Endodermal cell (in vitro differentiated cells): ENCODE measurements around the gene RASSF7. TPM values are rescaled to one million over a fixed set of nuclear protein-coding genes. Genes with fewer than 3 reads are reported as not detected.

Experiments
- DNase-seq: peaks from one replicate; pipeline ENCODE4 v3.0.0-alpha.2; 2017
- H3K27ac ChIP-seq: 2 replicates; pipeline ENCODE4 v1.5.1; 2013; ENCODE audit warnings: mild to moderate bottlenecking, low read depth, low read length, moderate library complexity
- H3K27me3 ChIP-seq: 2 replicates; pipeline ENCODE4 v1.6.1; 2013; ENCODE audit warnings: mild to moderate bottlenecking, low read length, moderate library complexity; ENCODE audit not compliant: insufficient read depth, control insufficient read depth, poor library complexity, severe bottlenecking
- H3K36me3 ChIP-seq: 2 replicates; pipeline ENCODE4 v1.7.0; 2013; ENCODE audit warnings: mild to moderate bottlenecking, low read length, moderate library complexity; ENCODE audit not compliant: control insufficient read depth, insufficient read depth
- H3K4me1 ChIP-seq: one replicate; pipeline ENCODE4 v1.7.0; 2013; ENCODE audit warnings: low read length; ENCODE audit not compliant: control insufficient read depth, insufficient read depth
- H3K4me3 ChIP-seq: 2 replicates; pipeline ENCODE4 v1.5.1; 2013; ENCODE audit warnings: mild to moderate bottlenecking, low read length, moderate library complexity
- H3K9ac ChIP-seq: 2 replicates; pipeline ENCODE4 v1.6.1; 2013; ENCODE audit warnings: mild to moderate bottlenecking, low read length, moderate library complexity; ENCODE audit not compliant: poor library complexity, severe bottlenecking; ENCODE audit errors: extremely low read depth
- H3K9me3 ChIP-seq: 2 replicates; pipeline ENCODE4 v1.6.1; 2013; ENCODE audit warnings: mild to moderate bottlenecking, low read length, moderate library complexity; ENCODE audit not compliant: control insufficient read depth
- H3K27ac Mint-ChIP-seq: 2 replicates; pipeline ENCODE4 v1.8.0; 2020; ENCODE audit warnings: mixed read lengths
- H3K27me3 Mint-ChIP-seq: 2 replicates; pipeline ENCODE4 v1.8.0; 2021; ENCODE audit warnings: mild to moderate bottlenecking, mixed read lengths; ENCODE audit not compliant: insufficient read depth
- H3K36me3 Mint-ChIP-seq: 2 replicates; pipeline ENCODE4 v1.8.0; 2020; ENCODE audit warnings: low read depth, mixed read lengths
- H3K4me1 Mint-ChIP-seq: 2 replicates; pipeline ENCODE4 v1.8.0; 2020; ENCODE audit warnings: mixed read lengths
- H3K4me3 Mint-ChIP-seq: 2 replicates; pipeline ENCODE4 v1.8.0; 2020; ENCODE audit warnings: mild to moderate bottlenecking, moderate library complexity, mixed read lengths
- H3K9me3 Mint-ChIP-seq: 2 replicates; pipeline ENCODE4 v1.8.0; 2020; ENCODE audit warnings: mild to moderate bottlenecking, mixed read lengths
- WGBS, 2 experiments: methylation state at CpG; one replicate each; pipeline versions ENCODE4 v1.1.5 to v1.1.7; 2013; ENCODE audit warnings: missing lambda C conversion rate in 2 of 2, mixed read lengths in 1 of 2; ENCODE audit not compliant: insufficient coverage in 1 of 2, insufficient read length in 1 of 2; 5-methylcytosine and 5-hydroxymethylcytosine counted together
- total RNA-seq, 2 donors: library from RNA; stranded (reverse); fragmentation: NEBNext Ultra II Directional in 1 of 2; extraction: Animal tissue kit (Norgen Biotek cat#: 25700) in 1 of 2; gene quantifications; 2 replicates in 1 of 2; 3 replicates in 1 of 2; pipeline ENCODE4 v1.2.1, GENCODE V29; 2021
- TF ChIP-seq, protein P1 (sequence below): fragments of 200-600 bp; sonication (generic); conservative IDR thresholded peaks from 2 replicates; pipeline ENCODE4 v1.5.0; 2021; ENCODE audit warnings: antibody characterized with exemption, mild to moderate bottlenecking

The RASSF7 gene
- total RNA-seq, 2 donors from 2014 or later: 34.2 to 36.3 TPM

DNA sequence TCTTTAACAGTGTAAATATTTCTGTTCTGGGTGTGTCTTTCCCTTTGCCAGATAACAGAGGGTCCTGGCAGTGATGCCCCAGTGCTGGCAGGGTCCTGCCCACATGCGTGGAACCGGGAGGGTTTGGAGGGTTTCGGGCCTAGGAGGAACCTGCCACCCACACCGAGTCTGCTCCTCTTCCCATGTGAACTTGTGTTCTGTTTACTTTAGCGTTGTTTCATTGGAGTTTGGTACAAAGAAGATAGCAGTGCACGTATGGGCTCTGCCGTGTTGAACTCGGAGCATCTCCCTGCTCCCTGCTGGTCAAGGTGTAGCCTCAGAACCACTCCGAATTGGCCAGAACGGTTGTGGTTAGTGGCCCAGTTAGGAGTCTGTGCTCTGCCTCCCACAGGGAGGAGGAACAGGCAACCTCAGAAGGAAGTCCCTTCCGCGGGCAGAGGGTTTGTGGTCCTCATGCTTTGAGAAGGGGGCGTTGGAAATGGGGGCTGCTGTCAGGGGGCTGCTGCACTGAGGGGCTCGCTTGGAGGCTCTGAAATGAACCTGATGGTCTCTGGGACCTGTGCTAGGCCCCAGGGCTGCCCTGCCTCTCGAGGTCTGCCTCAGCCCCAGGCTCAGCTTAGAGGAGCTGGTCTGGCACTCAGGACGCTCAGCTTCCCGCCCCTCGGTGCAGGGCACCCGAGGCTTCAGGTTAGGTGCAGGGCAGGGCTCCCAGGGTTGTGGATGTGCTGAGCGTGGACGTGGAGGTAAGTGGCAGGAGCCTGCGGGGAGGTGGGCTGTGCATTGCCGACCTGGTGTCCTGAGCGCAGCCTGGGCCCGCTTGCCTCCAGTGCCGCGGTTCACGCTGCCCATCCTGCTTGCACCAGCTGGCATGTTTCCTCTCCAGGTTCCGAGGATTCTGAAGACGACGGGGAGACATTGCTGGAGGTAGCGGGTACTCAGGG is 25.9 kb downstream of the RASSF7 start:
- 97% methylated on average over 25 to 32 of the region's 32 CpGs for WGBS, 2 experiments
- Histone ChIP-seq H3K9ac (no peak overlapping the region), H3K27ac (no peak overlapping the region), H3K4me1 (no peaks in the 10 kb centered on the region), H3K36me3 (peaks cover 70% of the 10 kb centered on the region), H3K9me3 (no peaks in the 10 kb centered on the region), H3K27me3 (no peaks in the 10 kb centered on the region), H3K4me3 (no peak overlapping the region)
- no peak for DNase-seq
- H3K27me3 Mint-ChIP-seq: no peaks in the 10 kb centered on the region
- H3K9me3 Mint-ChIP-seq: no peaks in the 10 kb centered on the region
- peaks cover 61% of the 10 kb centered on the region for H3K36me3 Mint-ChIP-seq
- H3K4me3 Mint-ChIP-seq: no peak overlapping the region
- no peaks in the 10 kb centered on the region for H3K4me1 Mint-ChIP-seq
- TF ChIP-seq, protein P1, sequence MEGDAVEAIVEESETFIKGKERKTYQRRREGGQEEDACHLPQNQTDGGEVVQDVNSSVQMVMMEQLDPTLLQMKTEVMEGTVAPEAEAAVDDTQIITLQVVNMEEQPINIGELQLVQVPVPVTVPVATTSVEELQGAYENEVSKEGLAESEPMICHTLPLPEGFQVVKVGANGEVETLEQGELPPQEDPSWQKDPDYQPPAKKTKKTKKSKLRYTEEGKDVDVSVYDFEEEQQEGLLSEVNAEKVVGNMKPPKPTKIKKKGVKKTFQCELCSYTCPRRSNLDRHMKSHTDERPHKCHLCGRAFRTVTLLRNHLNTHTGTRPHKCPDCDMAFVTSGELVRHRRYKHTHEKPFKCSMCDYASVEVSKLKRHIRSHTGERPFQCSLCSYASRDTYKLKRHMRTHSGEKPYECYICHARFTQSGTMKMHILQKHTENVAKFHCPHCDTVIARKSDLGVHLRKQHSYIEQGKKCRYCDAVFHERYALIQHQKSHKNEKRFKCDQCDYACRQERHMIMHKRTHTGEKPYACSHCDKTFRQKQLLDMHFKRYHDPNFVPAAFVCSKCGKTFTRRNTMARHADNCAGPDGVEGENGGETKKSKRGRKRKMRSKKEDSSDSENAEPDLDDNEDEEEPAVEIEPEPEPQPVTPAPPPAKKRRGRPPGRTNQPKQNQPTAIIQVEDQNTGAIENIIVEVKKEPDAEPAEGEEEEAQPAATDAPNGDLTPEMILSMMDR: no peak
- H3K27ac Mint-ChIP-seq: no peak overlapping the region

DNA sequence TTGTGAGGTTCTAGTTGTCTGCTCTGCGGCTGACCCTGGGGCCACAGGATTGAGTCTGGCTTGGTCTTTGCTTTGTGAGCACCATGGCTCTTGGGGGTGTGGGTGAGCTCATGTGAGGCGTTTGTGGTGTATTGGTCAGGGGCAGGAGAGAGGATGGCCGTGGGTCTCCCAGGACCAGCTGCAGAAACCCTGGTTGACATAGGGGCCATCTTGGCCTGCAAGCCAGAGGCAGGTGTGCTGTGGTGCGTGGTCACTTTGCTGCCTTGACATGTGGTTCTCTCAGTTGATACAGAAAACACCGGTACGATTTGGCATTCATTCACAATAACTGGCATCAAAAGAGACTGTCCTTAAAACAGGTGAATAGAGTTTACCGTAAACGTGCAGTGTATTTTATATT is 26.8 kb downstream of the RASSF7 start:
- no peak overlapping the region for H3K27ac ChIP-seq
- Mint-ChIP-seq H3K4me3 (no peak overlapping the region), H3K36me3 (peaks cover 60% of the 10 kb centered on the region), H3K27me3 (no peaks in the 10 kb centered on the region), H3K4me1 (no peaks in the 10 kb centered on the region), H3K27ac (no peak overlapping the region), H3K9me3 (no peaks in the 10 kb centered on the region)
- TF ChIP-seq, protein P1: no peak
- no peaks in the 10 kb centered on the region for H3K4me1 ChIP-seq
- 91 to 95% methylated on average over 7 to 8 of the region's 8 CpGs for WGBS, 2 experiments
- no peaks in the 10 kb centered on the region for H3K27me3 ChIP-seq
- no peak overlapping the region for H3K4me3 ChIP-seq
- no peaks in the 10 kb centered on the region for H3K9me3 ChIP-seq
- H3K9ac ChIP-seq: no peak overlapping the region
- no peak for DNase-seq
- peaks cover 63% of the 10 kb centered on the region for H3K36me3 ChIP-seq

DNA sequence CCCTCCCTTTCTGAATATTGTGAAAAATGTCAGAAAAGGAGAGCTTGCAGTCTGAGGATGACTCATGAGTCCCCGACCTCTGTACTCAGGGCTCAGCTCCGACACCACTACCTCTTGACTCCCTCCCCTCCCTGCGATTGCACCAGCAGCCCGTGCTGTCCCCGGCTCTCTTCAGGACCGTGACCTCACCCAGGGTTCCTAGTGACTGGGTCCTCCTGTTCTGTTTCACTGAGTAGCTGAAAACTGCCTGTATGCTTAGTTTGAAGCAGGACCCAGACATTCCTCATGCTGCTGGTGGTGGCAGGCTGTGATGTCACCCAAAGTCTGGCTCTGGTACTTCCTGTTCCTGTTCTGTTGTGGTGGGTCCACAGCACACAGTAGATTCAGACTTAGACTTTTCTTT is 27.2 kb downstream of the RASSF7 start:
- H3K4me1 ChIP-seq: no peaks in the 10 kb centered on the region
- H3K9me3 ChIP-seq: no peaks in the 10 kb centered on the region
- H3K27me3 Mint-ChIP-seq: no peaks in the 10 kb centered on the region
- WGBS, 2 experiments: 85 to 95% methylated on average over 4 to 6 of the region's 6 CpGs
- TF ChIP-seq, protein P1: no peak
- no peak for DNase-seq
- no peak overlapping the region for H3K4me3 Mint-ChIP-seq
- no peak overlapping the region for H3K9ac ChIP-seq
- H3K9me3 Mint-ChIP-seq: no peaks in the 10 kb centered on the region
- no peak overlapping the region for H3K4me3 ChIP-seq
- peaks cover 67% of the 10 kb centered on the region for H3K36me3 ChIP-seq
- peaks cover 64% of the 10 kb centered on the region for H3K36me3 Mint-ChIP-seq
- peak overlapping the region; percentile 64 for H3K27ac Mint-ChIP-seq
- no peaks in the 10 kb centered on the region for H3K27me3 ChIP-seq
- H3K4me1 Mint-ChIP-seq: no peaks in the 10 kb centered on the region
- no peak overlapping the region for H3K27ac ChIP-seq
